Inflammatory macrophage treated with lipopolysaccharide for 1 hour (primary cell): Measurements from ENCODE around the gene PARS2.

Source experiments
- DNase-seq, 2 donors: peaks; one replicate each; pipeline ENCODE4 v3.0.0-alpha.2; 2020 to 2022

Gene PARS2

GRCh38 chr1:54721719-54722118 is 42.6 kb downstream of the PARS2 start:
- DNase-seq = no peak

- peak; percentile 51 to 59 for DNase-seq
These were observed 47.9 kb downstream of the PARS2 start for GRCh38 chr1:54716299-54717047.

GRCh38 chr1:54715493-54716298 is 48.6 kb downstream of the PARS2 start, which contains the start of gene TTC4:
TTC4 (plus strand) TSS chr1:54715861; CDS start chr1:54715909, 48 bp downstream.
- DNase-seq = peak; percentile 78 to 92

GRCh38 chr1:54714881-54715492 is 49.3 kb downstream of the PARS2 start:
- DNase-seq = no peak

- DNase-seq = no peak
These were observed 52.8 kb downstream of the PARS2 start for GRCh38 chr1:54711536-54711935.

GRCh38 chr1:54710841-54711240 is 53.5 kb downstream of the PARS2 start:
- no peak for DNase-seq

- DNase-seq = no peak
These were observed 53.9 kb downstream of the PARS2 start for GRCh38 chr1:54710434-54710833.

- DNase-seq = no peak
These were observed 54.6 kb downstream of the PARS2 start for GRCh38 chr1:54709547-54710292.

GRCh38 chr1:54708385-54708784 is 55.9 kb downstream of the PARS2 start:
- no peak for DNase-seq
